NT2/D1 (cell line): ENCODE results near the gene TERB1.

Experiments
- SUZ12 ChIP-seq: IDR thresholded peaks from 2 replicates; pipeline ENCODE4 v1.6.1; 2011; ENCODE audit not compliant: insufficient read length, insufficient read depth; ENCODE audit errors: extremely low read depth
- YY1 ChIP-seq: IDR thresholded peaks from 2 replicates; pipeline ENCODE4 v1.6.1; 2011; ENCODE audit not compliant: insufficient read length, insufficient read depth
- ZNF274 ChIP-seq: IDR thresholded peaks from 2 replicates; pipeline ENCODE4 v1.6.1; 2011; ENCODE audit warnings: mild to moderate bottlenecking, low read depth, low read length

DNA sequence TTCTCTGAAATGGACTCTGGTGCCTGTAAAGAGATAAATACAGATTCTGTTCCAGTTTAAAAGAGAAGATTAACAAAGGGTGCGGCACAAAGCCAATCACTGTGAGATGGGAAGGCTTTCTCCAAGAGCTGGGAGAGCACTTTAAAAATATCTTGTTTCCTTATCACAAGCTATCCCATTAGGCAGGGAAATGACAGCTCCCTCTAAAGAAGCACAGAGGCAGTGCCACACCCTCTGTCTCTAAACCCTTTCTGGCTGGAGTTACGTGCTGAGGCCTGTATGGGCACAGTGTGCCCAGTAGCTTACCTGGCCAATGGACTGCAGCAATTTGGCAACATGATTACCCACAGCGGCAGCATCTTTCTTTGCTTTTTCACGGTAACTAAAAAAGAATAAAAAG lies 9.0 kb upstream of the TERB1 start:
- TF ChIP-seq SUZ12 (no peak), ZNF274 (no peak), YY1 (no peak)
